Measurements from ENCODE around the gene RSPH9.
A peak's percentile ranks its signal among the peaks of the same experiment; 100 is the strongest.

The RSPH9 gene

DNA sequence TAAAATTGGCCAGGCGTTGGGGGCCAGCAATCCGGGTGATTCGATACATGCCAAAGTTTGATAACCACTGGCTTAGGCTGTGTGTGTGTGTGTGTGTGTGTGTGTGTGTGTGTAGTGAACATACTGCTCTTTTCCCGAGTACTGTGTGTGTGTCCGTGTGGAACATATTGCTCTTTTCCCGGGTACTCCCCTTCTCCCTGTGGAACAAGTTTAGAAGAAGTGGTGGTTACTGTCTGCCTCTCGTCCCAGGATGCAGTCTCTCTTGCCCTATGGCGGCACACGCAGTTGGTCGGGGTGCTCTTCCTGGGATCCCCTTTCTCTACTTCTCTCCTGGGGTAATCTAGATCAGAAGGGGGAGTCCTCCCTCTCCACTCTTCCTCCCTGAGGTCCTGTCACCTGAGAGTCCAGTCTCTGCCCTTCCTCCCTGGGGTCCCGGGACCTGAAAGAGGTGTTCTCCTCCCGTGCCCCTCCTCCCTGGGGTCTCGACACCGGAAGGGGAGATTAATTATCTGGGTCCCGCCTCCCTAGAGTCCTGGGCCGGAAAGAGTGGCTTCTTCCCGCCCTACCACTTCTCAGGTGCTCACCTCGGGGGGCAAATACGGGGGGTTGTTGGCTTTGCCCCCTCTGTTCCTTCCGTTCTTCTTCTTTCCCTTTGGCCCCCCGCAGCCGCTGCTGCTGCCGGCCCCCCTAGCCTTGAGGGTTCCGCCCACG lies 16.3 kb upstream of the RSPH9 start:
- no peak; a peak in 1 of 4 replicates for TF ChIP-seq REST (IDR thresholded peaks at IDR 0.05; ENCODE audit: insufficient read depth in 1 of 2, low read depth in 2 of 2, low read length in 2 of 2)
- peak; percentile 63; the same call in 1 of the 2 replicates for TF ChIP-seq TAF1 (IDR thresholded peaks at IDR 0.05; ENCODE audit: borderline replicate concordance, insufficient read depth, low read length)

DNA sequence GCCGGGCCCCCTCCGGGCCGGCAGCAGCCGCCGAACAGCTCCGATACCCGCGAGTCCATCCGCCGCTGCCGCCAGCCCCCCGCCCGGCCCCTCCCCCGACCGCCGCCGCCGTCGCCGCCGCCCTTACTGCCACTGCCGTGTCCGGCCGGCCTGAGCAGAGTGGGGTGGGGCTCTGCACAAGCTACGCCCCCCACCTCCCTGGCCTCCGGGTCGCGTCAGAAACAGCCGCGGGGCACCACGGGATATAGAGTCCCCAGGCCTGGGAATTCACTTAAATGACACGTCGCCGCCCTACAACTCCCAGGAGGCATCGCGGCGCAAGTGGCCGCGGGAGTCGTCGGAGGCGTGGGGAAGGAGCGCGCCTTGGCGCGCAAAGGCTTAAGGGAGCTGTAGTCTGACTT lies 15.7 kb upstream of the RSPH9 start, which contains the start of gene GTPBP2:
Gene GTPBP2, minus strand, starts transcription at position 161 of the 401 bp plus-strand sequence. Its CDS starts 102 bp downstream, at position 59.
- TF ChIP-seq POLR2AphosphoS5 (IDR thresholded peaks at IDR 0.05; ENCODE audit: low read depth, low read length) (0 out of 2 replicates have a peak, but pooled peaks have one; percentile 23), TAF1 (IDR thresholded peaks at IDR 0.05; ENCODE audit: borderline replicate concordance, insufficient read depth, low read length) (no peak), SIN3A (IDR thresholded peaks at IDR 0.05; ENCODE audit: borderline replicate concordance, insufficient read depth, low read length) (peak; percentile 65; the same call in 1 of the 2 replicates), REST (IDR thresholded peaks at IDR 0.05; ENCODE audit: insufficient read depth in 1 of 2, low read depth in 2 of 2, low read length in 2 of 2) (no peak), FOXP2 (optimal IDR thresholded peaks at IDR 0.05; ENCODE audit: borderline replicate concordance, extremely low read depth, extremely low read length, insufficient read depth) (peak; percentile 90)

GRCh38 chr6:43629505-43630300 lies 15.1 kb upstream of the RSPH9 start:
- peak in 1 of 2 experiments; percentile 62; a peak in 1 of 4 replicates for TF ChIP-seq REST (IDR thresholded peaks at IDR 0.05; ENCODE audit: insufficient read depth in 1 of 2, low read depth in 2 of 2, low read length in 2 of 2)
- TF ChIP-seq POLR2AphosphoS5 (IDR thresholded peaks at IDR 0.05; ENCODE audit: low read depth, low read length), result peak; percentile 90
- 0 out of 2 replicates have a peak, but pooled peaks have one; percentile 22 for TF ChIP-seq SIN3A (IDR thresholded peaks at IDR 0.05; ENCODE audit: borderline replicate concordance, insufficient read depth, low read length)
- peak; percentile 87; the same call in 1 of the 2 replicates for TF ChIP-seq TAF1 (IDR thresholded peaks at IDR 0.05; ENCODE audit: borderline replicate concordance, insufficient read depth, low read length)
- TF ChIP-seq FOXP2 (optimal IDR thresholded peaks at IDR 0.05; ENCODE audit: borderline replicate concordance, extremely low read depth, extremely low read length, insufficient read depth), result no peak

GRCh38 chr6:43630980-43631619 lies 13.7 kb upstream of the RSPH9 start:
- TF ChIP-seq REST (IDR thresholded peaks at IDR 0.05; ENCODE audit: insufficient read depth in 1 of 2, low read depth in 2 of 2, low read length in 2 of 2), result no peak
- TF ChIP-seq FOXP2 (optimal IDR thresholded peaks at IDR 0.05; ENCODE audit: borderline replicate concordance, extremely low read depth, extremely low read length, insufficient read depth), result no peak
- no peak for TF ChIP-seq SIN3A (IDR thresholded peaks at IDR 0.05; ENCODE audit: borderline replicate concordance, insufficient read depth, low read length)
- TF ChIP-seq POLR2AphosphoS5 (IDR thresholded peaks at IDR 0.05; ENCODE audit: low read depth, low read length), result no peak
- no peak for TF ChIP-seq TAF1 (IDR thresholded peaks at IDR 0.05; ENCODE audit: borderline replicate concordance, insufficient read depth, low read length)
